HG03432 (cell line): ENCODE measurements around the gene SYNE2.
"Not testable (repeated sequence)": the region's sequence is repeated elsewhere in the genome, so short reads cannot be mapped to it uniquely, and the experiment has no call there.

ENCODE experiments used
- ATAC-seq: cut with Tn5 transposase; IDR thresholded peaks from one replicate; pipeline ENCODE4 v1.9.1; 2021; ENCODE audit warnings: mild to moderate bottlenecking, moderate library complexity; ENCODE audit not compliant: unreplicated experiment

Gene SYNE2

GRCh38 chr14:64117671-64118402, 265.0 kb downstream of the SYNE2 start:
- ATAC-seq: no peak

- not testable (repeated sequence) for ATAC-seq
Observed at GRCh38 chr14:64118403-64118742, 265.6 kb downstream of the SYNE2 start.

- ATAC-seq: no peak
Observed at GRCh38 chr14:64118892-64119291, 266.1 kb downstream of the SYNE2 start.

GRCh38 chr14:64119500-64119899, 266.7 kb downstream of the SYNE2 start:
- no peak for ATAC-seq

GRCh38 chr14:64119980-64120379, 267.2 kb downstream of the SYNE2 start:
- no peak for ATAC-seq

GRCh38 chr14:64123241-64123822, 270.5 kb downstream of the SYNE2 start:
- no peak for ATAC-seq

GRCh38 chr14:64125270-64125669, 272.5 kb downstream of the SYNE2 start:
- ATAC-seq: no peak

GRCh38 chr14:64126548-64126947, 273.7 kb downstream of the SYNE2 start:
- ATAC-seq: no peak

- ATAC-seq: no peak
Observed at GRCh38 chr14:64137657-64138290, 285.0 kb downstream of the SYNE2 start.

- no peak for ATAC-seq
Observed at GRCh38 chr14:64147126-64147790, 294.5 kb downstream of the SYNE2 start.

- no peak for ATAC-seq
Observed at GRCh38 chr14:64149921-64150320, 297.1 kb downstream of the SYNE2 start.

GRCh38 chr14:64158608-64159007, 305.8 kb downstream of the SYNE2 start:
- ATAC-seq: no peak

- ATAC-seq: no peak
Observed at GRCh38 chr14:64159588-64159987, 306.8 kb downstream of the SYNE2 start.

- no peak for ATAC-seq
Observed at GRCh38 chr14:64170181-64170580, 317.4 kb downstream of the SYNE2 start.

GRCh38 chr14:64174922-64175782, 322.3 kb downstream of the SYNE2 start:
- ATAC-seq: no peak

- ATAC-seq: no peak
Observed at GRCh38 chr14:64176330-64176729, 323.5 kb downstream of the SYNE2 start.

GRCh38 chr14:64178814-64179213, 326.0 kb downstream of the SYNE2 start:
- ATAC-seq: no peak

- not testable (repeated sequence) for ATAC-seq
Observed at GRCh38 chr14:64182908-64183307, 330.1 kb downstream of the SYNE2 start.

- no peak for ATAC-seq
Observed at GRCh38 chr14:64184103-64184729, 331.4 kb downstream of the SYNE2 start.

- no peak for ATAC-seq
Observed at GRCh38 chr14:64185184-64185583, 332.4 kb downstream of the SYNE2 start.
